HG03565 (cell line): ENCODE data around the gene FAM168A.
"Not testable (repeated sequence)": the region's sequence is repeated elsewhere in the genome, so short reads cannot be mapped to it uniquely, and the experiment has no call there.

Source experiments
- ATAC-seq: cut with Tn5 transposase; IDR thresholded peaks from one replicate; pipeline ENCODE4 v1.9.1; 2021; ENCODE audit warnings: mild to moderate bottlenecking, moderate library complexity; ENCODE audit not compliant: unreplicated experiment

FAM168A gene

DNA sequence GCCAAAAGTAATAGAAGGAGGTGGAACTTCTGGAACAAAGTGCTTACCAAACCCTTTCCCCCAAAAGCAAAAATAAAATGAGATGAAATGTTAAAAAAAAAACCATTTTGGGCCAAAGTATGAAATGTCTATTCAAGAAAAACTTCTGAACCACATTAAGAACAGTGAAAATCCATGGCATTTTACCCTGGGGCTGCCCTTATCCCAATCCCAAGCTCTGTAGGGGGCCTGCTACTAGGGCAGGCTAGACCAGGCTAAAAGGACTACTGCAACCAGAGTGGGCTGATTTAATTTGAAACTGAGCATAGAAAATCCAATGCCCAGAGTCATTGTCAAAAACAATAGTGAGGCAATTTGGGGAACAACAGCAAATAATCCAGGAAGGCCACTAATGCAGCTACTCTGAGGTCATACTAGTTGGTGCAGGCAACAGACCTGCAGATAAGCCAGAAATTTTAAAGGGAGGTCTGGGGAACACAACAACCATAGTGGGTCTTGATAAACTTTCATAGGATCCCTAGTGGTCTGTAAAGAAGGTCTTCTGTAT, 122.3 kb downstream of the FAM168A start:
- ATAC-seq, result no peak

GRCh38 chr11:73473252-73473651, 124.7 kb downstream of the FAM168A start:
- no peak for ATAC-seq

GRCh38 chr11:73470036-73470612, 127.8 kb downstream of the FAM168A start:
- not testable (repeated sequence) for ATAC-seq

DNA sequence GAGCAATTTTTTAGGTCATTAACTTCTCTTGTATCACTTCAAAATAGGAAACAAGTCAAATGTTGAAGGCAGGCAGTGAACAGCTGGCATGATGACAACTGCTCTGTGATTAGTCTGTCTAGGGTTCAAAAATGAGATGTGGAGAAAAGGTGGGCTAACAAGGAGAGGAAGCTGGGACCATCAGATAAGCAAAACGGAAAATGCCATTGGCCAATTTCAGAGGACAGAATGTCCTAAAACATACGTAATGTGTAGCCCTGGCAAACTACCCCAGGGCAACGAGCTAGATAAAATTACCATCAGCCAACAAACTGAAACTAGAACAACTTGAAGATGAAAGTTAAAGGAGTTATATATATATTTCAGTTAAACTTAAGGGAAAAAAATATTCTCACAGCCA, 128.5 kb downstream of the FAM168A start:
- no peak for ATAC-seq

GRCh38 chr11:73468590-73469161, 129.2 kb downstream of the FAM168A start:
- ATAC-seq, result no peak

DNA sequence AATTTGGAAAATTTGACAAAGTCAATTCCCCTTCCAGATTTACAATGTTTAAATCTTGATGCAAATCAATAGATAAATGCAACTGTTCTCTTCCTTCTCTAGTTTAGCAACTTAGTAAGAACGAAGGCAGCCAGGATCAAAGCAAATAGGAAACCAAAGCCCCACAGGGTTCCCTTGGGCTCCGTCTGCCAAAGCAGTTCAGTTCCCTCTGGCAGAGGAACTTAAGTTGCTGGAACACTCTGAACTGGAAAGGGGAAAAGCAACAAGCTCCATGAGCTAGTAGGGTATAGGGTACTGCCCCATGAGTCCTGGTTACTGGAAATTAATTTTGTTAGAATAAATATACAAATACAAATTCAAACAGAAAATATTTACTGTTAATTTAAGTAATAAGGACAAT, 130.4 kb downstream of the FAM168A start:
- no peak for ATAC-seq

DNA sequence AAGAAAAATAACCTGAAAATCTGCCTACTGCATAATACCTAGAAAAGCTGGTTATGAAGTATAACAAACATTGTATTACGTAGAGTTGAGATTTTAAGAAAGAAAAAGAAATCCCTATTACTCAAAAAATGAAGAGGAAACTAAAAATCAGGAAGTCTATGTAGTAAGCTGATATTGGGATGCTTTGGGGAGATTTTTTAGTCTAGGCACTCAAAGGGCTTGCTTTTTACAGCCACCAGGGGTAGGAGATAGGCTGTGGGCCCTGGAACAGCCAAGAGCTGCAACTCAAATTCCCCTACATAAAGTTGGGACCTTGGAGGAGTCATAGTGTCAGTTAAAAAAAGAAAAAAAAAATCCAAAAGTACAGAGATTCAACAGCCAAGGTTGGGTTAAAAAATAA, 131.3 kb downstream of the FAM168A start:
- ATAC-seq, result no peak

- ATAC-seq, result no peak
Measured at GRCh38 chr11:73465871-73466270, 132.0 kb downstream of the FAM168A start.

DNA sequence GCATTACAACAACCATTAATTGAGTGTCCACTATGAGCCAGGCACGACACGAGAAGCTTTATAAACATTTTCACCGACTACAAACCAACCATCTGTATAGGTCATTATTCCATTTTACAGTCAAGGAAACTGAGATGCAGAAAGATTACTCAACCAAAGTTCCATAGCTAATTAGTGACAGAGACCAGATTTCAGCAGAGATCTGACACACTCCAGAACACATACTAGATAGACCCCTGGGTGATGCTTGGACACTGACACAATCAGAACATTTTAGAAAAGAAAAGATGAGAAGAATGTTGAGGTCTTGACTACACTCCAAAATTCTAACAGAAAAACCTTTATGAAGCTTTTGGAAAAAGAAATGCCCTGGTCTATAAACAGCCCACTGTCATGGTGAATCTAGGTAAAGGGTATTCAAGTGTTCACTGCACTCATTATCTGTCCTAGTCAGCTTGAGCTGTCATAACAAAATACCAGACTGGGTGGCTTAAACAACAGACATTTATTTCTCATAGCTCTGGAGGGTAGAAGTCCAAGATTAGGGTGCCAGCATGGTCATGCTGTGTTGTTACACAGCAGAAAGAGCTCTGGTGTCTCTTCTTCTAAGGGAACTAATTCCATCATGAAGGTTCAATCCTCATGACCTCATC, 132.8 kb downstream of the FAM168A start:
- no peak for ATAC-seq

DNA sequence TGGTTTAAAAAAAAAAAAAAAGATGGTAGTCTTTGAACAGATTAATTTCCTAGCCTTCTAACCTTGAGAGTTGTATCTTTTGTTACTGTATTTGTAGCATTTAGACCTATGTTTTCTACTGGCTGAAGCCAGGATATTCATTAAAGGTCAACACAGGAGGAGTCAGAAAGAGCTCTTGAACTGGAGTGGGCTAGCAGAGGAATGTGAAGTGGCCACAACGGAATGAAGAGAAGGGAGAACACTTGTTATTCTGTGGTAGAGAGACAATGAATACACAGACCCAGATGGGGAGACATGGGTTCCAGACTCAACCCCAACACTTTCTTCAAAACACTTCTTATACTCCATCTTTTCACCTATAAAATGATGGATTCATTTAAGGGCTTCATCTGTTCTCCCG, 133.6 kb downstream of the FAM168A start:
- no peak for ATAC-seq

- ATAC-seq, result no peak
Measured at GRCh38 chr11:73463359-73463758, 134.6 kb downstream of the FAM168A start.

GRCh38 chr11:73461964-73462363, 135.9 kb downstream of the FAM168A start:
- ATAC-seq, result no peak

DNA sequence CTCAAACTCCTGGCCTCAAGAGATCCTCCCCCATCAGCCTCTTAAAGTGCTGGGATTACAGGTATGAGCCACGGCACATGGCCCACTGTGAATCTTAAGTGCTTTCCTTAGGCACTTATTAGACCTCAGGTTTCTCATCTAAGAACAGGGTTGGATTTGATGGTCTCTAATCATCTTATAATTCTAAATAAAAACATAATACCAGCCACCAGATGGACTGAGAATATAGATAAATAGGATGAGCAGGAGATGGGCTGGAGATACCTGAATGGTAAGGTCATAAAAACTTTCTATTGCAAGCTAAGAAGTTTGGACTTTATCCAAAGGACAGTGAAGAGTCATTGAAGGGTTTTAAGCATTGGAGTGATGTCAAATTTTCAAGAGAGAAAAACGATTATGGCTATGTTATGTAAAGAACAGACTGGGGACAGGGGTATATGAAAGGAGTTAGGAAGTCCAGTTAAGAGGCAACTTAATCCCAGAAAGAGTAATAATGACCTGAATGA, 136.5 kb downstream of the FAM168A start:
- ATAC-seq, result no peak

GRCh38 chr11:73458201-73458600, 139.7 kb downstream of the FAM168A start:
- no peak for ATAC-seq

DNA sequence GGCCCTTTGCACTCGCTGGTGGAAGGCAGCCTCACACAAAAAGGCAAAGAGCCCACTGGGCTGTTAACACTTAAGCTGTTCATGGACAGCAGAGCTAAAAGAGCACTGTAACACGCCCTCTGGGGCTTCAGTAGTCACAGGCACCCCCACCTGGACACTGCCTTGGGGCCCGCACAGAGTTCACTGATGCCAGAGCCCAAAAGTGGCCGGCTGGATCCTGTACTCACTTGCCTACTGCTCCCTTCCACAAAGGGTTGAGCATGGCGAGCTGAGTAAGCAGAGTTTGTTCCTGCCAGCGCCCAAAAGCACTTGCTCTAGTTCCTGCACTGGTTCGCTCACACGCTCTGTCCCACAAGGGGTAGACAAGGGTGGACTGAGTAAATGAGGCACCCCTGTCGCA, 142.9 kb downstream of the FAM168A start:
- ATAC-seq, result no peak

GRCh38 chr11:73453562-73453961, 144.3 kb downstream of the FAM168A start:
- ATAC-seq, result no peak

DNA sequence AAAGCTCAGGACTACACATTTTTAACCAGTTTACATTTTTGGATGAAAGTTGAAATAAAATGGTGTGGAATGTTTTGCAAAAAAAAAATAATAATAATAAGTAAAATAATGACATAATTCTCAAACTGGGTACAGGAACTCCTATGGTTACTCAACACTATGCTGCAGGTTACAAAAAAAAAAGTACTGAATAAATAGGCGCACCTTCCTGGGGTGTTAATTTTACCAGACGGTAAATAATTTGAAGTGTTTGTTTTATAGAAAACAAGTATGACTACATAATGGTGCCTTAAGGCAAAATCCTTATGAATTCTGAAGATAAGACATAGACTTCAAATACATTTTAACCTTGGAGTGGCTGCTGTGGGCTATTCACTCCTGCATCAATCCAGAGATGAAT, 145.2 kb downstream of the FAM168A start:
- no peak for ATAC-seq

DNA sequence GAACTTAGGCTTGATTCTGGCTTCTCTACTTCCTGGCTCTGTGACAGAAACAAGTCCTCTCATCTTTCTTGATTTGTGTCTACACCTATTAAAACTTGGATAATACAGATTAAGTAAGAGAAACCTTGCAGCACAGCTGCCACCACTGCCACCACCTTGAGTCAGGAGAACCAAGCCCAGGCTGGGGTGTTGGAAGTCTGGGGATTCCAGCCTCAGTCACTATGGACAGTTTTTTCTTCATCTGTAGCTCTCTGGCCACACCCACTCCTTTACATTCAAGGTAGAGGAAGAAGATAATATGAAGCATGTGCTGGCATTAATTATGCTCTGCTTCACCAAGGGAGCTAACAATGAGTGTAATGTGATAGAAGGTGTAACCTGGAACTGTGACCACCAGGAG, 146.0 kb downstream of the FAM168A start:
- ATAC-seq, result no peak

DNA sequence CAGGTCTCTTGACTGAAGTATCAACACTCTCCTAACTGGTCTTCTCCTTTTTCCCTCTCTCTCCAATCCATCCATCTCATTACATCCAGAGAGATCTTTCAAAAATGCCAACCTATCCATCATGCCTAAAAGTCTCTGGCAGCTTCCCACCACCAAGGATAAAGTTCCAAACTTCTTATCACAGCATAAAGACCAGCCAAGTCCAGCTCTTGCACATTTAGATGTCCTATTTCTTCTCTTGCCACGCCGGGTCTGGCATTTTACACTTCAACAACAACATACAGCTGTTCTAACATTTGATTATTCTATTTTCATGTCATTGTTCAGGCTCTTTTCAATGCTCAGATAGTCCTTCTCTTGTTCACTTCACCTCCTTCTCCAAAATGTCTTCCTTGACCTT, 151.1 kb downstream of the FAM168A start:
- ATAC-seq, result no peak

DNA sequence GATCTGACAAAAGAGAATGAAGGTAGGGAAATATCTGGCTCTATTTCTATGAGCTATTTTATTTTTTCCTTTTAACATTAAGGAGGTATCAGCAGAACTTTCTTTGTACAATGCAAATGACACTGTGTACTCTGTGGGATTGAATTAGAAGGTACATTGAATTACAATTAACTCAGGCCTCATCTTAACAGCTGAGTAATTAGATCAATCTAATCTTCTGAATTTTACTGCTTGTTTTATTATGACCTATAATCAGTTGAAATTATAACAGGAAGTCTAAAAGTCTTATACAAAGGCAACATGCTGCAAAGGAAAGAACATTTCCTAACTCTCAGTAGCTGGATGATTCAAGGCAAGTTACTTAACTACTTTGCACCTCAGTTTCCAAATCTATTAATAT, 151.9 kb downstream of the FAM168A start:
- ATAC-seq, result no peak

GRCh38 chr11:73439002-73439843, 158.7 kb downstream of the FAM168A start:
- no peak for ATAC-seq
